HG03103 (cell line): ENCODE data around the gene ELOVL6.
"Not testable (repeated sequence)": the region's sequence is repeated elsewhere in the genome, so short reads cannot be mapped to it uniquely, and the experiment has no call there.

Experiments used
- ATAC-seq: cut with Tn5 transposase; IDR thresholded peaks from one replicate; pipeline ENCODE4 v1.9.1; 2021; ENCODE audit warnings: low read depth; ENCODE audit not compliant: unreplicated experiment

Gene ELOVL6

DNA sequence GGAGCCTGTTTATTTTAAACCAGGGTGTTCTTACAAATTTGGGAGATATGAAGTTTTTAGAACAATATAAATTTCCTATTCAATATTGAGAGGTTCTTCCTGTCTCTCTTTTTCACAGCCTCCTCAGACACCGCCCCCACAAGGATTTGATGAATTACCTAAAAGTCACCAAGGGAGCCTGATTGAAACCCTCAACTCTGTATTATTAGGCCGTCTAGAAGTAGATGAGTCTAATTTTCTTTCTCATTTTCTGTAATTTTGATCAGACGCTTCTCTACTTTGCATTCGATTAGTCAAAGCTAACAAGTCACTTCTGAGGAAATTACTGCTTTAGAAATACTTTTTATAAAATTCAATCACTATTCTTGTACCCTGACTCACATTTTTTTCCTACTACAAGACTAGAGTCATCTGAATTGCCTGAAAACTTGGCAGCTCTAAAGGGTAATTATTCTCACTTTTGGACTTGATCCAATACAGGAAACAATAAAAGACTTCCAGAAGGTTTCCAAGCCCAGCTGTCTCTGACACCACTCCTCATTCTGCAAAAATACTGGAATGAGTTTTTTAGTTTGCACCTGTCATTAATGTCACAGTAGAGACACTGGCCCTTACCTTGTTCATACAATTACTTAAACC is 111.2 kb downstream of the ELOVL6 start:
- ATAC-seq: no peak

DNA sequence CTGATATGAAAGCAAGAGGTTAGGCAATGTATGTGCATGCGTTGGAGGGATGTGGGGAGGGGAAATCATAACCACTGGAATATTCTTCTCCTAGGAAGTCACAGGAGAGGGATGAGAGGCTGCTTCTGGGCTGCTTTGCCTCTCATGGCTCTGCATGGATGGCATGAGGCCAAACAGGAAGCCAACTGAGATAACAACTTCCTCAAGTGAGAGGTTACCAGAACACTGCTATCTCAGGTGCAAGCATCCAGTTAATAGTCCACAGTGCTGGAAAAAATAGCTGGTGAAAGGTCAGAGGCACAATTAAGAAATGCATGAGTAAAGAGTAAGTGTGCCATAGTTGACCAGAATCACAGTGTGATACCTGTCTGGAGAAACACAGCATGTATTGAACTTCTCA is 113.3 kb downstream of the ELOVL6 start:
- no peak for ATAC-seq

DNA sequence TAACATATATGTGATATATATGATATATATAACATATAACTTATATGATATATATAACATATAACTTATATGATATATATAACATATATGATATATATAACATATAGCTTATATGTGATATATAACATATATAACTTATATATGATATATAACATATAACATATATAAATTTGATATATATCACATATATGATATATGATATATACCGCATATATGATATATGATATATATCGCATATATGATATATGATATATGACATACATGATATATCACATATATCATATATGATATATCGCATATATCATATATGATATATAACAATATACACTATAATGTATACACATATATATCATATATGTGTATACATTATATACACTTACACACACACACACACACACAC is 114.3 kb downstream of the ELOVL6 start:
- ATAC-seq: no peak

- ATAC-seq: not testable (repeated sequence)
These were observed 120.3 kb downstream of the ELOVL6 start for GRCh38 chr4:110078148-110078547.

- ATAC-seq: not testable (repeated sequence)
These were observed 121.6 kb downstream of the ELOVL6 start for GRCh38 chr4:110076828-110077227.

GRCh38 chr4:110075891-110076290 is 122.5 kb downstream of the ELOVL6 start:
- ATAC-seq: no peak

DNA sequence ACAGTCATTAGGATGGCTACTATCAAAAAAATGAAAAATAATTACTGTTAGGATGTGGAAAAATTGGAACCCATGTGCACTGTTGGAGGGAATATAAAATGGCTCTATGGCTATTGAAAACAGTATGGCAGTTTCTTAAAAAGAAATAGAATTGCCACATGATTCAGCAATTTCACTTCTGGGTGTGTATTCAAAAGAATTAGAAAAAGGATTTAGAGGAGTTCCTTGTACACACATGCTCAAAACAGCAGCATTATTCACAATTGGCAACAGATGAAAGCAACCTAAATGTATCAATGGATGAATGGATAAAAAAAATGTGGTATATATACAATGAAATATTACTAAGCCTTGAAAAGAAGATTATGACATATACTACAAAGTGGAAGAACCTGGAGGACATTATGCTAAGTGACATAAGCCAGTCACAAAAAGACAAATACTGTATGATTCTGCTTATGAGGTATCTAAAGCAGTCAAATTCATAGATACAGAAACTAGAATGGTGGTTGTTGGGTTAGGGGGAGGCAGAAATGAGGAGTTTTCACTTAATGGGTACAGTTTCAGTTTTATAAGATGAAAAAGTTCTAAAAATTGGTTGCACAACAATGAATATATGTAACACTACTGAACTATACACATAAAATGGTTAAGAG is 123.2 kb downstream of the ELOVL6 start:
- ATAC-seq: no peak

- no peak for ATAC-seq
These were observed 123.8 kb downstream of the ELOVL6 start for GRCh38 chr4:110074570-110074969.

GRCh38 chr4:110073053-110073845 is 125.2 kb downstream of the ELOVL6 start:
- ATAC-seq: no peak

GRCh38 chr4:110071466-110071865 is 126.9 kb downstream of the ELOVL6 start:
- ATAC-seq: no peak

DNA sequence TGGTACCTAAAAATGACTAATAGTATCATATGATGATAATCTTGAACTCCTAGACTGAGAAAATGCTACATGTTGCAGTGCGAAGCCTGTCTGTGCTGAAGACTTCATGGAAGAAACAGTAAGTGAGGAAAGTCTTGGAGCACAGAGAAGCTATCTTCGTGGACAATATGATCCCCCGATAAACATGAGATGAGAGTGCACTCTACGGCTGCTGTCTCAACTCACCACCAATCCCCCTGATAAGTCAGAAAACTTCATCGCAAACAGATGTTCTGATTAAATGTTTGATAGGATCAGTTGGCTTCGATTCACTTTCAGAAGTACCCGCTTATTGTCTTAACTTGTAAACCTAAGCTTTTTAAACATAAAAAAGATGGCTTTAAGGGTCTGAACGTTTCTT is 130.2 kb downstream of the ELOVL6 start:
- no peak for ATAC-seq

DNA sequence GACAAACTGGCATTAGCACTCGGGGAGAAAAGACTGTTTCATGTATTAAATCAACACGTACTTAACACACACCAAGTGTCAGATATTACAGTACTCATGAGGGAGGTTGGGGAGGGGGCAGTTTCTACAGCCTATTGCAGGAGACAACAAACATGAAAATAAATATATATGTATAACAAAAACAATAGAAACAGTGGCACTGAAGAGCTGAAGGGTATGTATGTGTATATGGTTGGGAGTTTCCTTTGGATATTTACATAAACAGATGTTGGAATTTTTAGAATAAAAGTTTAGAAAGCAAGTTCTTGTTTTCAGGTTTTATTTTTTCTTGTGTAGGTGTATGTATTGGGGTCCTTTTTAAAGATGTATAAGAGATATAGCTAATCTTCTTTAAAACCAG is 133.5 kb downstream of the ELOVL6 start:
- ATAC-seq: no peak

DNA sequence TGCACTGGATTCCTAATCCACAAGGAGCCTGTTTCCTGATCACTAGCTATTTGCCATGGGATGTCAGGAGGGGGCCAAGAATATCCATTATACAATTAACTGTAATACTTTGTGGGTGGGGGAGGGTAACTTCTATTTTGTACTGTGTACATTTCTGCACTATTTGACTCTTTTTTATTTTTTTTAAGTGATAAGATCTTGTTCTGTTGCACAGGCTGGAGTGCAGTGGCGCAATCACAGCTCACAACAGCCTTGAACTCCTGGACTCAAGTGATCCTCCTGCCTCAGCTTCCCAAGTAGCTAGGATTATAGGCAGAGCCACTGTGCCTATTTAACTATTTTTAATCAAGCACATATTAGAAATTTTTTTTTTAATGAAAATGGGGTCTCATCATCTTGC is 134.1 kb downstream of the ELOVL6 start:
- ATAC-seq: no peak

DNA sequence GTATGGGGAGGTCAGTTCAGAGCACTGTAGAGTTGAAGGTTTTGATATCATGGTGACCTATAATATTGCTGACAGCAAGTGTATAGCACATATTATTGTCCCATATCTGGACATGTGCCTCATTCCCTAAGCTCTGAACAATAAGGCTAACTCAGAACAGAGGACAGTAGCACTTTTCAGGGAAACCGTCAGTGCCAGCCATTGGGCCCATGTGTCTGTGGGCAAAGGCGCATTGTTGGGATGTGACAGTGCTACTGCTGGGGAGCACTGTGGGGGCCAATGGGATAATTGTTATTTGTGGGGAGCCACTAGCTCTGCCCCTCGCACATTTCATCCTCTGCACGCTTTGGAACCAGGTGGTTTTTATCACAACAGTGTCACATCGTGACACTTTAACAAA is 136.2 kb downstream of the ELOVL6 start:
- ATAC-seq: no peak

- no peak for ATAC-seq
These were observed 137.3 kb downstream of the ELOVL6 start for GRCh38 chr4:110061076-110061475.

GRCh38 chr4:110059556-110060191 is 138.7 kb downstream of the ELOVL6 start:
- peak; percentile 89 for ATAC-seq

DNA sequence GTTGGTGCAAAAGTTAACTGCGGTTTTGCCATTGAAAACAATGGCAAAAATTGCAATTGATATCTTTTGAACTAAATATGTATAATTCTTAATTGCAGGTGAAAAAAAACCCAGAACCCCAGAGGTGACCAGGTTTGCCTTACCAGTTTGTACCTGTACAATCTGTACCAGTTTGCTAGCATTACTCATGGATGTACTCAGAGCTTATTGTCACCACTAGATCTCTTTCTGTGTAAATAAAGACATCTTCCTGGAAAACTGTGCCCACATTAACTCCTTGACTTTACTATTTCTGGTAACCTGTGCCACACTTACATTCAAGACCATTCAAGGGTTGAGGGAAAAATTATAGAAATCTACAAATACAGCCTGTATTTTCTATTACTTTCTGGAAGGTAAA is 139.7 kb downstream of the ELOVL6 start:
- no peak for ATAC-seq

GRCh38 chr4:110055158-110055768 is 143.2 kb downstream of the ELOVL6 start:
- peak; percentile 57 for ATAC-seq

- ATAC-seq: peak; percentile 75
These were observed 148.2 kb downstream of the ELOVL6 start for GRCh38 chr4:110049951-110050925.
